Astrocyte (in vitro differentiated cells and primary cell): ENCODE measurements around the gene OCEL1. TPM values are rescaled to one million over a fixed set of nuclear protein-coding genes. Genes with fewer than 3 reads are reported as not detected.
"Not testable (repeated sequence)": the region's sequence is repeated elsewhere in the genome, so short reads cannot be mapped to it uniquely, and the experiment has no call there.

Experiments used
- DNase-seq: peaks from one replicate; pipeline ENCODE4 v3.0.0-alpha.2; 2010; ENCODE audit warnings: low read depth
- FAIRE-seq: peaks from 2 replicates; lab custom pipeline; 2011; peaks lifted over from hg19 to GRCh38; lab: Jason Lieb, UNC
- H2AFZ ChIP-seq: 2 replicates; pipeline ENCODE4 v1.6.0; 2012; ENCODE audit warnings: low read depth, low read length, inconsistent platforms
- H3K27ac ChIP-seq: 2 replicates; pipeline ENCODE4 v1.5.1; 2011; ENCODE audit warnings: low read depth, low read length, inconsistent platforms
- H3K27me3 ChIP-seq: 2 replicates; pipeline ENCODE4 v1.6.0; 2011; ENCODE audit warnings: low read length, inconsistent platforms; ENCODE audit not compliant: insufficient read depth
- H3K36me3 ChIP-seq: 2 replicates; pipeline ENCODE4 v1.5.1; 2011; ENCODE audit warnings: low read length, inconsistent platforms; ENCODE audit not compliant: insufficient read depth
- H3K4me1 ChIP-seq: 2 replicates; pipeline ENCODE4 v1.5.1; 2011; ENCODE audit warnings: low read length, inconsistent platforms; ENCODE audit not compliant: insufficient read depth
- H3K4me2 ChIP-seq: 2 replicates; pipeline ENCODE4 v1.6.0; 2012; ENCODE audit warnings: low read length, inconsistent platforms
- H3K4me3 ChIP-seq: 2 replicates; pipeline ENCODE4 v1.5.1; 2011; ENCODE audit warnings: low read depth, mild to moderate bottlenecking, low read length, inconsistent platforms; ENCODE audit not compliant: insufficient read depth
- H3K79me2 ChIP-seq: 2 replicates; pipeline ENCODE4 v1.6.0; 2012; ENCODE audit warnings: mild to moderate bottlenecking, low read length, inconsistent platforms; ENCODE audit not compliant: insufficient read depth
- H3K9ac ChIP-seq: 2 replicates; pipeline ENCODE4 v1.6.0; 2012; ENCODE audit warnings: mild to moderate bottlenecking, low read length, inconsistent platforms
- H3K9me3 ChIP-seq: 2 replicates; pipeline ENCODE4 v1.5.1; 2012; ENCODE audit warnings: low read depth, mild to moderate bottlenecking, low read length, inconsistent platforms; ENCODE audit not compliant: insufficient read depth
- H4K20me1 ChIP-seq: 2 replicates; pipeline ENCODE4 v1.6.0; 2012; ENCODE audit warnings: low read length, inconsistent platforms; ENCODE audit not compliant: insufficient read depth
- H3K27ac Mint-ChIP-seq: one replicate; pipeline ENCODE4 v1.8.0; 2021; ENCODE audit warnings: mild to moderate bottlenecking, mixed read lengths; ENCODE audit not compliant: unreplicated experiment
- H3K27me3 Mint-ChIP-seq: one replicate; pipeline ENCODE4 v1.8.0; 2021; ENCODE audit warnings: low read depth, mixed read lengths; ENCODE audit not compliant: unreplicated experiment
- H3K36me3 Mint-ChIP-seq: one replicate; pipeline ENCODE4 v1.8.0; 2021; ENCODE audit warnings: low read depth, mixed read lengths; ENCODE audit not compliant: unreplicated experiment
- H3K4me1 Mint-ChIP-seq: one replicate; pipeline ENCODE4 v1.8.0; 2021; ENCODE audit warnings: low read depth, mixed read lengths; ENCODE audit not compliant: unreplicated experiment
- H3K4me3 Mint-ChIP-seq: one replicate; pipeline ENCODE4 v1.8.0; 2021; ENCODE audit warnings: mild to moderate bottlenecking, moderate library complexity, mixed read lengths; ENCODE audit not compliant: unreplicated experiment
- H3K9me3 Mint-ChIP-seq: one replicate; pipeline ENCODE4 v1.8.0; 2021; ENCODE audit warnings: mild to moderate bottlenecking, mixed read lengths; ENCODE audit not compliant: unreplicated experiment
- CTCF ChIP-seq: IDR thresholded peaks from 2 replicates; pipeline ENCODE4 v1.5.1; 2011; ENCODE audit warnings: low read depth, mild to moderate bottlenecking, inconsistent platforms, low read length, moderate library complexity; ENCODE audit not compliant: insufficient read depth
- EZH2 ChIP-seq: IDR thresholded peaks from 2 replicates; pipeline ENCODE4 v1.6.1; 2012; ENCODE audit warnings: mild to moderate bottlenecking, low read length, inconsistent platforms; ENCODE audit not compliant: insufficient read depth
- total RNA-seq: library from RNA; stranded (reverse); gene quantifications from 2 replicates; pipeline ENCODE4 v1.2.1, GENCODE V29; 2021

The OCEL1 gene
- total RNA-seq, 1 donor from 2014 or later, result 12.3 TPM

DNA sequence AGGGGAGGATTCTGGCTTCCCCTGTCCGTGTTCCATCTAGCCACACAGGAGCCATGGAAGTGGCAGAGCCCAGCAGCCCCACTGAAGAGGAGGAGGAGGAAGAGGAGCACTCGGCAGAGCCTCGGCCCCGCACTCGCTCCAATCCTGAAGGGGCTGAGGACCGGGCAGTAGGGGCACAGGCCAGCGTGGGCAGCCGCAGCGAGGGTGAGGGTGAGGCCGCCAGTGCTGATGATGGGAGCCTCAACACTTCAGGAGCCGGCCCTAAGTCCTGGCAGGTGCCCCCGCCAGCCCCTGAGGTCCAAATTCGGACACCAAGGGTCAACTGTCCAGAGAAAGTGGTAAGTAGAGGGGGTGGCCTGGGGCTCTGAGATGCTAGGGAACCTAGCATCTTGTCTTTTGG is 42.7 kb downstream of the OCEL1 start:
- DNase-seq (no peak), FAIRE-seq (no peak)
- H3K4me3 ChIP-seq, result no peak overlapping the region
- H3K79me2 ChIP-seq, result peaks cover 16% of the 10 kb centered on the region
- no peaks in the 10 kb centered on the region for H3K9me3 ChIP-seq
- TF ChIP-seq EZH2 (no peak), CTCF (no peak)
- H3K27me3 Mint-ChIP-seq, result no peaks in the 10 kb centered on the region
- peaks cover 3% of the 10 kb centered on the region for H3K36me3 Mint-ChIP-seq
- peak overlapping the region; percentile 92 for H3K4me2 ChIP-seq
- H3K4me3 Mint-ChIP-seq, result peak overlapping the region; percentile 62
- no peak overlapping the region for H2AFZ ChIP-seq
- H3K4me1 Mint-ChIP-seq, result peaks cover 2% of the 10 kb centered on the region
- H3K9ac ChIP-seq, result no peak overlapping the region
- H3K27ac Mint-ChIP-seq, result peak overlapping the region; percentile 94
- no peaks in the 10 kb centered on the region for H3K27me3 ChIP-seq
- peaks cover 5% of the 10 kb centered on the region for H3K36me3 ChIP-seq
- no peaks in the 10 kb centered on the region for H3K9me3 Mint-ChIP-seq
- no peaks in the 10 kb centered on the region for H4K20me1 ChIP-seq
- H3K4me1 ChIP-seq, result no peaks in the 10 kb centered on the region
- H3K27ac ChIP-seq, result no peak overlapping the region

GRCh38 chr19:17274892-17275291 is 48.9 kb downstream of the OCEL1 start:
- not testable (repeated sequence) for H3K4me3 ChIP-seq, H3K9me3 ChIP-seq, H3K79me2 ChIP-seq, FAIRE-seq, H3K9ac ChIP-seq, H3K4me2 ChIP-seq, H2AFZ ChIP-seq, H3K4me3 Mint-ChIP-seq, H3K4me1 Mint-ChIP-seq, DNase-seq, H3K4me1 ChIP-seq, H3K27me3 ChIP-seq, H3K9me3 Mint-ChIP-seq, H4K20me1 ChIP-seq, H3K27ac Mint-ChIP-seq, H3K27ac ChIP-seq, H3K27me3 Mint-ChIP-seq
- peaks cover 16% of the 10 kb centered on the region for H3K36me3 ChIP-seq
- H3K36me3 Mint-ChIP-seq, result peaks cover 15% of the 10 kb centered on the region

DNA sequence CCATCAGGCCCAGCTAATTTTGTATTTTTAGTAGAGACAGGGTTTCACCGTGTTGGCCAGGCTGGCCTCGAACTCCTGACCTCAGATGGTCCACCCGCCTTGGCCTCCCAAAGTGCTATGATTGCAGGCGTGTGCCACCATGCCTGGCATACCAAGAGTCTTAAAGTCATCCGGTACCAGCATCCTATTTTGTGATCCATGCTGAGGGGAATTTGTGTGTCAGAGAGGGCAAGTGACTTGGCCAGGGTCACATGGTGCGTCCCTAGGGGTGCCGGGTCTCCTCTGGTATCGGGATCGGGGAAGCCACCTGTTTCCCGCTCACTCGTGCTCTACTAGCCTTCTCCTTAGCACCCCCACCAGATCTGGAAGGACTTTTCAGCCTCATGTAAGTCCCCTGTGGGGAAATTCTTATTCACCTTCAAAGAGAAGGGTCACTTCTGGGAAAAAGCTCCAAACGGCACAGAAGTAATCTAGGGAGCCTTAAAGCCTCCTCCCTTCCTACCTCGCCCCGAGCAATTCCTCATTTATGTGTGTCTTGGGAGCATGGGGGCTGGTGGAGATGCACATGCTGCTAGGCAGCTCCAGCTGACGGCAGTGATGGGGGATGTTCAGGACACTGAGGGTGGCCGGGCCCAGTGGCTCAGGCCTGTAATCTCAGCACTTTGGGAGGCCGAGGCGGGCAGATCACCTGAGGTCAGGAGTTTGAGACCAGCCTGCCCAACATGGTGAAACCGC is 49.6 kb downstream of the OCEL1 start:
- H3K27me3 ChIP-seq, result no peaks in the 10 kb centered on the region

More for the DNA sequence above, 49.6 kb downstream of the OCEL1 start:
- H3K36me3 ChIP-seq, result peaks cover 16% of the 10 kb centered on the region
- H3K4me3 Mint-ChIP-seq, result no peak overlapping the region
- no peaks in the 10 kb centered on the region for H3K9me3 ChIP-seq
- no peak for FAIRE-seq
- H3K27ac Mint-ChIP-seq, result no peak overlapping the region
- no peaks in the 10 kb centered on the region for H4K20me1 ChIP-seq
- DNase-seq, result no peak
- H3K27me3 Mint-ChIP-seq, result no peaks in the 10 kb centered on the region
- H3K4me1 Mint-ChIP-seq, result no peaks in the 10 kb centered on the region
- H2AFZ ChIP-seq, result no peak overlapping the region
- no peak overlapping the region for H3K9ac ChIP-seq
- no peaks in the 10 kb centered on the region for H3K9me3 Mint-ChIP-seq
- H3K27ac ChIP-seq, result no peak overlapping the region
- H3K36me3 Mint-ChIP-seq, result peaks cover 15% of the 10 kb centered on the region
- H3K4me3 ChIP-seq, result no peak overlapping the region
- no peaks in the 10 kb centered on the region for H3K4me1 ChIP-seq
- no peaks in the 10 kb centered on the region for H3K79me2 ChIP-seq
- no peak for TF ChIP-seq CTCF
- no peak for TF ChIP-seq EZH2
- H3K4me2 ChIP-seq, result no peak overlapping the region

Other genes starting within 250 kb of the OCEL1 start
- gene CPAMD8, start 199.4 kb upstream of the OCEL1 start, total RNA-seq, result 1.4 and 1.9 TPM in 2 replicates
- 5.6 and 7.6 TPM in 2 replicates for gene HAUS8, start 150.8 kb upstream of the OCEL1 start, total RNA-seq
- 117 and 123 TPM in 2 replicates for gene MYO9B, start 150.4 kb upstream of the OCEL1 start, total RNA-seq
- 19.2 and 19.8 TPM in 2 replicates for gene USE1, start 10.9 kb upstream of the OCEL1 start, total RNA-seq
- gene NR2F6, start 19.7 kb downstream of the OCEL1 start, total RNA-seq, result 63.5 and 72.8 TPM in 2 replicates
- 0.27 TPM in 1 of 2 replicates, not detected in the other for gene USHBP1, start 38.5 kb downstream of the OCEL1 start, total RNA-seq
- 112 and 115 TPM in 2 replicates for gene BABAM1, start 41.2 kb downstream of the OCEL1 start, total RNA-seq
- 1.0 and 1.8 TPM in 2 replicates for gene ANKLE1, start 55.7 kb downstream of the OCEL1 start, total RNA-seq
- gene ABHD8, start 77.2 kb downstream of the OCEL1 start, total RNA-seq, result 8.5 and 9.4 TPM in 2 replicates
- gene MRPL34, start 79.6 kb downstream of the OCEL1 start, total RNA-seq, result 64.8 and 65.1 TPM in 2 replicates
- gene DDA1, start 83.3 kb downstream of the OCEL1 start, total RNA-seq, result 115 and 123 TPM in 2 replicates
- gene ANO8, start 108.6 kb downstream of the OCEL1 start, total RNA-seq, result 8.1 and 9.0 TPM in 2 replicates
- gene GTPBP3, start 111.3 kb downstream of the OCEL1 start, total RNA-seq, result 21.4 and 21.7 TPM in 2 replicates
- 0.77 and 0.95 TPM in 2 replicates for gene PLVAP, start 151.1 kb downstream of the OCEL1 start, total RNA-seq
- gene CCDC194, start 168.0 kb downstream of the OCEL1 start, total RNA-seq, result 14.1 and 15.5 TPM in 2 replicates
- 301 and 376 TPM in 2 replicates for gene BST2, start 179.4 kb downstream of the OCEL1 start, total RNA-seq
- gene MVB12A, start 193.8 kb downstream of the OCEL1 start, total RNA-seq, result 41.0 and 50.1 TPM in 2 replicates
- 0.19 and 0.23 TPM in 2 replicates for gene TMEM221, start 222.4 kb downstream of the OCEL1 start, total RNA-seq
- not detected in 2 replicates for gene NXNL1, start 234.7 kb downstream of the OCEL1 start, total RNA-seq
- gene SLC27A1, start 244.3 kb downstream of the OCEL1 start, total RNA-seq, result 9.5 and 10.5 TPM in 2 replicates